GM23248 (cell line): Measurements from ENCODE around the gene SLC25A22. TPM values are rescaled to one million over a fixed set of nuclear protein-coding genes. Genes with fewer than 3 reads are reported as not detected.
A peak's percentile ranks its signal among the peaks of the same experiment; 100 is the strongest.

Source experiments
- DNase-seq: peaks from one replicate; pipeline ENCODE4 v3.0.0-alpha.2; 2015
- H2AFZ ChIP-seq: fragments of 200-600 bp; sonication (generic); 2 replicates; pipeline ENCODE4 v1.6.1; 2016; ENCODE audit warnings: antibody characterized with exemption
- H3F3A ChIP-seq: fragments of 200-600 bp; sonication (generic); 2 replicates; pipeline ENCODE4 v1.6.1; 2016; ENCODE audit warnings: mild to moderate bottlenecking, antibody characterized with exemption, mixed run types; ENCODE audit not compliant: insufficient read depth
- H3K27ac ChIP-seq: fragments of 200-600 bp; sonication (generic); 2 replicates; pipeline ENCODE4 v1.5.1; 2016; ENCODE audit warnings: mild to moderate bottlenecking
- H3K27me3 ChIP-seq: fragments of 200-600 bp; sonication (generic); replicated peaks from 2 replicates; pipeline ENCODE4 v1.6.1; 2016; ENCODE audit warnings: mild to moderate bottlenecking; ENCODE audit not compliant: insufficient read depth
- H3K36me3 ChIP-seq: fragments of 200-600 bp; sonication (generic); 2 replicates; pipeline ENCODE4 v1.6.1; 2016; ENCODE audit warnings: low read depth, mild to moderate bottlenecking
- H3K4me1 ChIP-seq: fragments of 200-600 bp; sonication (generic); 2 replicates; pipeline ENCODE4 v1.6.1; 2016; ENCODE audit warnings: mild to moderate bottlenecking; ENCODE audit not compliant: insufficient read depth
- H3K4me2 ChIP-seq: fragments of 200-600 bp; sonication (generic); one replicate; pipeline ENCODE4 v1.6.1; 2016; ENCODE audit warnings: mild to moderate bottlenecking; ENCODE audit not compliant: unreplicated experiment
- H3K4me3 ChIP-seq: fragments of 200-600 bp; sonication (generic); 2 replicates; pipeline ENCODE4 v1.5.1; 2016; ENCODE audit warnings: mild to moderate bottlenecking
- H3K79me2 ChIP-seq: fragments of 200-600 bp; sonication (generic); 2 replicates; pipeline ENCODE4 v1.6.1; 2016; ENCODE audit warnings: mild to moderate bottlenecking; ENCODE audit not compliant: insufficient read depth
- H3K9ac ChIP-seq: fragments of 200-600 bp; sonication (generic); 2 replicates; pipeline ENCODE4 v1.6.1; 2016; ENCODE audit warnings: mild to moderate bottlenecking
- H3K9me2 ChIP-seq: fragments of 200-600 bp; sonication (generic); 2 replicates; pipeline ENCODE4 v1.6.1; 2016; ENCODE audit warnings: mixed run types, mild to moderate bottlenecking, moderate library complexity; ENCODE audit not compliant: insufficient read depth
- H3K9me3 ChIP-seq: fragments of 200-600 bp; sonication (generic); one replicate; pipeline ENCODE4 v1.6.1; 2017; ENCODE audit warnings: low read depth
- H4K20me1 ChIP-seq: fragments of 200-600 bp; sonication (generic); 2 replicates; pipeline ENCODE4 v1.6.0; 2016; ENCODE audit not compliant: insufficient read depth
- EZH2 ChIP-seq: fragments of 200-600 bp; sonication (generic); IDR thresholded peaks from 2 replicates; pipeline ENCODE4 v1.6.1; 2018; ENCODE audit warnings: antibody characterized with exemption, mild to moderate bottlenecking; ENCODE audit not compliant: insufficient read depth, poor library complexity, severe bottlenecking
- EZH2phosphoT487 ChIP-seq: fragments of 200-600 bp; sonication (generic); IDR thresholded peaks from 2 replicates; pipeline ENCODE4 v1.6.1; 2018; ENCODE audit warnings: antibody characterized with exemption, moderate library complexity, mild to moderate bottlenecking, low read depth; ENCODE audit not compliant: insufficient read depth
- WGBS, 2 experiments: methylation state at CpG; one replicate each; pipeline ENCODE4 v1.1.6; 2015 to 2017; ENCODE audit warnings: low lambda C conversion rate in 2 of 2, low coverage in 1 of 2; ENCODE audit errors: missing lambda C conversion rate in 2 of 2; 5-methylcytosine and 5-hydroxymethylcytosine counted together
- in situ Hi-C: fragments of 300-500 bp; cut with MboI; formaldehyde crosslinking; loops from 2 replicates; pipeline ENCODE4 v1.15.0; 2020
- polyA plus RNA-seq: library from polyadenylated mRNA; unstranded; fragments of >200 nt; fragmentation: Nextera tagmentation; extraction: Ambion mirVana; gene quantifications from 2 replicates; pipeline ENCODE4 v1.2.1, GENCODE V29; 2016
- total RNA-seq: library from RNA; depleted of rRNA; stranded (reverse); fragments of >200 nt; shearing (Covaris generic); gene quantifications from 2 replicates; pipeline ENCODE4 v1.2.3, GENCODE V29; 2014

The SLC25A22 gene
- total and polyA plus RNA-seq, 2 experiments from 2014 or later, result 10.5 to 19.4 TPM

DNA sequence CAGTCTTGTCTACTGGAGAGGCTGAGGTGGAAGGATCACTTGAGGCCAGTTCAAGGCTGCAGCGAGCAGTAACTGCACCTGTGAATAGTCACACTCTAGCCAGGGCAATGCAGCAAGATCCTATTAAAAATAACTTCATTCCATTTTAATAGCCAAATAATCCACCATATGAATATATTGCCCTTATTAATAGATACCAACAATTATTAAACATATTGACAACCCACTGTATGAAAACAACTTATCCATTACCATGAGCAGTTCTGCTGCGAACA is 31.2 kb downstream of the SLC25A22 start:
- H3K36me3 ChIP-seq, result peaks cover 35% of the 10 kb centered on the region

DNA sequence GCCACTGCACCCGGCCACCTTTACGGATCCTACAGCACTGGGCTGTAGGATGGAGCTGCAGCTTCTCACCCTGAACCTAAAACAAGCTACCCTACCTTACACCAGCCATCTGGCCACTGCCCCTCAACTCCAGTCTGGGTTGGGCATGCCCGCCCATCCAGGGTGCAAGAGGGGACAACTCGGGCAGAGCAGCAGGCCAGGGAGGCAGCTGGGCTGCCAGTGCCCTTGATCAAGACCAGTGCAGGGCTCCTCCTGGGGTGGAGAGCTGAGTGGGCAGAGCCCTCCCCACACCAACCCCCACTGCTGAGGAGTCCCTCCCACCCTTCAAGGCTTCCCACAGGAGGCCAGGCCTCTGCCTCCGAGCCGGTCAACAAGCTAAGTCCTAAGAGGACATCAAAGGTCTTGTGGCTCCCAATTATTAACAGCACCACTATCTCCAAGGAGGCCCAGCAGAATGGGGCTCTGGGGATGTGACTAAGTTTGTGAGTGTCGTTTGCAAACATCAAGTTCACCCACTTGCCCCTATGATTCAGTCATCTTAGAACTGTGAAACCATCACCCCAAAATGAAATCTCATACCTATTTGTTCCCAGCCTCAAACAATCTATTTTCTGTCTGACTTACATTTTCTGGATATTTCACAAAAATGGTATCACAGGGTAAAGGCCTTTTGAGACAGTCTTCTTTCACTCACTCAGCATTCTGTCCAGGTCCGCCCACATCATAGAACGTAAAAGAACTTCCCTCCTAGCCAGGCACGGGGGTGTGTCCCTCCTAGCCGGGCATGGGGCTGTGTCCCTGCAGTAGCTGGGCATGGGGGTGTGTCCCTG is 31.8 kb downstream of the SLC25A22 start:
- Histone ChIP-seq H3K4me3 (no peak overlapping the region), H3K9me3 (no peaks in the 10 kb centered on the region), H3K4me2 (no peak overlapping the region), H3F3A (peaks cover 49% of the 10 kb centered on the region), H4K20me1 (no peaks in the 10 kb centered on the region; the same call in 1 of the 2 replicates), H3K9me2 (no peaks in the 10 kb centered on the region), H3K36me3 (peaks cover 40% of the 10 kb centered on the region), H3K4me1 (peaks cover 6% of the 10 kb centered on the region), H3K79me2 (peaks cover 13% of the 10 kb centered on the region), H3K27ac (no peak overlapping the region), H3K9ac (no peak overlapping the region), H2AFZ (no peak overlapping the region), H3K27me3 (no peaks in the 10 kb centered on the region)
- 64 to 69% methylated on average over 11 of the region's 11 CpGs for WGBS, 2 experiments
- TF ChIP-seq EZH2phosphoT487, result no peak
- no peak for TF ChIP-seq EZH2
- DNase-seq, result no peak
- in situ Hi-C loops, result no loop called here

More for the DNA sequence above, 31.2 kb downstream of the SLC25A22 start:
- Histone ChIP-seq H3K4me1 (peaks cover 6% of the 10 kb centered on the region), H3K9ac (no peak overlapping the region), H3F3A (peaks cover 44% of the 10 kb centered on the region), H3K27me3 (no peaks in the 10 kb centered on the region), H3K4me2 (no peak overlapping the region), H3K9me2 (no peaks in the 10 kb centered on the region), H4K20me1 (no peaks in the 10 kb centered on the region; the same call in 1 of the 2 replicates), H3K4me3 (no peak overlapping the region), H3K9me3 (no peaks in the 10 kb centered on the region), H3K27ac (no peak overlapping the region), H2AFZ (no peak overlapping the region), H3K79me2 (peaks cover 19% of the 10 kb centered on the region)
- in situ Hi-C loops, result no loop called here
- DNase-seq, result no peak
- no peak for TF ChIP-seq EZH2phosphoT487
- no peak for TF ChIP-seq EZH2
- 87 to 96% methylated on average over 2 of the region's 2 CpGs for WGBS, 2 experiments

DNA sequence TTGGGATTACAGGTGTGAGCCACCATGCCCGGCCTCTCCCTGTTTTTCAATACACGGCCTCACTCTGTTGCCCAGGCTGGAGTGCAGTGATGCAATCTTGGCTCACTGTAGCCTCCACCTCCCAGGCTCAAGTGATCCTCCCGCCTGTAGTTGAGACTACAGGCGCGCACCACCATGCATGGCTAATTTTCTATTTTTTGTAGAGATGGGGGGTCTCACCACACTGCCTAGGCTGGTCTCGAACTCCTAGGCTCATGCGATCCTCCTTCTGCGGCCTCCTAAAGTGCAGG is 32.3 kb downstream of the SLC25A22 start:
- TF ChIP-seq EZH2phosphoT487 (no peak), EZH2 (no peak)
- peaks cover 6% of the 10 kb centered on the region for H3K4me1 ChIP-seq
- no peak overlapping the region for H3K4me2 ChIP-seq
- peaks cover 51% of the 10 kb centered on the region for H3F3A ChIP-seq
- in situ Hi-C loops, result no loop called here
- no peak overlapping the region for H3K9ac ChIP-seq
- H3K4me3 ChIP-seq, result no peak overlapping the region
- 98 to 99% methylated on average over 8 of the region's 8 CpGs for WGBS, 2 experiments
- peaks cover 44% of the 10 kb centered on the region for H3K36me3 ChIP-seq
- H2AFZ ChIP-seq, result no peak overlapping the region
- H3K27ac ChIP-seq, result no peak overlapping the region
- peaks cover 8% of the 10 kb centered on the region for H3K79me2 ChIP-seq
- no peak for DNase-seq
- H3K27me3 ChIP-seq, result no peaks in the 10 kb centered on the region
- H4K20me1 ChIP-seq, result no peaks in the 10 kb centered on the region; the same call in 1 of the 2 replicates
- no peaks in the 10 kb centered on the region for H3K9me2 ChIP-seq
- H3K9me3 ChIP-seq, result no peaks in the 10 kb centered on the region

DNA sequence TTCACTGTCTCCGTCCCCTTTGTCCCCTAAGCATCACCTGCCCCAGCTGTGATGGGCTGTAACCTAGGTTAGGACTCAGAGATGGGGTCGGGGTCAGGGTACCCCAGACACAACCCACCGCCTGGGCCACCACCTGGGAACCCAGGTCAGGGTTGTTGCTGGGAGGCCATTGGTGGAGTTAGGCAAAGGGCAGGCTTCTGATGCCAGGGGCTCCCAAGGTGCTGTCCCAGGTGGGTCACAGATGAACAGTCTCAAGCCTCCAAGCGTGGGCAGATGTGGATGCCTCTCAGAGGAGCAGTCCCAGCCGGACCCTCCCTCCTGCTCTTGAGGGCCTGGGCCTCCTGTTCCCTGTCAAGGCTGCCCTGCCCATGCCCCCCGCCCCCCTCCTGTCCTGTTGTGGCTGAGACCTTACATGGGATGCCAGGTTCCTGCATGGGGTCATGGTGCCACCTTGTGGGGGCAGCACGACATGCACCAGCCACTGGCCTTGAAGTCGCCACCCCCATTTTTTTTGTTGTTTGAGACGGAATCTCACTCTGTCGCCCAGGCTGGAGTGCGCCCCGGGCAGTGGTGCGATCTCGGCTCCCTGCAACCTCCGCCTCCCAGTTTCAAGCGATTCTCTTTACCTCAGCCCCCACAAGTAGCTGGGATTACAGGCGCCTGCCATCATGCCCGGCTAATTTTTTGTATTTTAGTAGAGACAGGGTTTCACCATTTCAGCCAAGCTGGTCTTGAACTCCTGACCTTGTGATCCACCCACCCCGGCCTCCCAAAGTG is 32.9 kb downstream of the SLC25A22 start:
- no peak overlapping the region for H3K4me3 ChIP-seq
- no peak overlapping the region for H2AFZ ChIP-seq
- TF ChIP-seq EZH2phosphoT487, result no peak
- TF ChIP-seq EZH2, result no peak
- no peaks in the 10 kb centered on the region for H3K27me3 ChIP-seq
- H3K4me2 ChIP-seq, result no peak overlapping the region
- DNase-seq, result peak; percentile 66
- H3K9me2 ChIP-seq, result no peaks in the 10 kb centered on the region
- no peaks in the 10 kb centered on the region; the same call in 1 of the 2 replicates for H4K20me1 ChIP-seq
- peaks cover 54% of the 10 kb centered on the region for H3F3A ChIP-seq
- in situ Hi-C loops, result no loop called here
- H3K36me3 ChIP-seq, result peaks cover 45% of the 10 kb centered on the region
- no peaks in the 10 kb centered on the region for H3K9me3 ChIP-seq
- H3K79me2 ChIP-seq, result peaks cover 2% of the 10 kb centered on the region
- H3K9ac ChIP-seq, result no peak overlapping the region
- WGBS, 2 experiments, result 79 to 83% methylated on average over 18 of the region's 19 CpGs
- peaks cover 6% of the 10 kb centered on the region for H3K4me1 ChIP-seq
- no peak overlapping the region for H3K27ac ChIP-seq
